AG09309 (cell line): ENCODE results near the gene SCN8A.
A peak's percentile ranks its signal among the peaks of the same experiment; 100 is the strongest.

Experiments
- DNase-seq: peaks from one replicate; pipeline ENCODE4 v3.0.0-alpha.2; 2010; ENCODE audit warnings: low read depth
- H3K4me3 ChIP-seq: 2 replicates; pipeline ENCODE4 v1.5.1; 2011; ENCODE audit warnings: mild to moderate bottlenecking, low read depth, low read length, moderate library complexity; ENCODE audit not compliant: control insufficient read depth
- TF ChIP-seq, protein P1 (sequence below): IDR thresholded peaks from 2 replicates; pipeline ENCODE4 v1.5.1; 2011; ENCODE audit warnings: mild to moderate bottlenecking, low read depth, low read length, inconsistent platforms; ENCODE audit not compliant: insufficient read depth, control insufficient read depth; ENCODE audit errors: missing control alignments

Gene SCN8A

DNA sequence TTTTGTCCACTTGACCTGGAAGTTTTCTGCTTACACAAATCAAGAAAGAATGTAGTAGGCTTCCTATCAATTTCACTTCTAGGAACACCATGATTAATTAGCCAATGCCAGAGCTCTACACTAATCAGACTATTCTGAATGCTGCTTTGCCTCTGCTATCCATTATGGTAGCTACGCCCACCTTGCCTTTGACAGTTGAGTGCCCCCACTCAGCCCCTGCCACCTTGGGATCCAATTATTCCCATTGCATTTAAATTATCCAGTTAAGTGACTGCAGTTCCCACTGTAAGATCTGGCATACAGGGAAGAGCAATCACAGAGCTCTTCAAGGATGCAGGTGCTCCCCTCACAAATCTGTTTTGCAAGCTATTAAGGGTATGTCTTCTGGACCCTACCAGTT lies 210.0 kb downstream of the SCN8A start:
- no peak for DNase-seq
- TF ChIP-seq, protein P1, sequence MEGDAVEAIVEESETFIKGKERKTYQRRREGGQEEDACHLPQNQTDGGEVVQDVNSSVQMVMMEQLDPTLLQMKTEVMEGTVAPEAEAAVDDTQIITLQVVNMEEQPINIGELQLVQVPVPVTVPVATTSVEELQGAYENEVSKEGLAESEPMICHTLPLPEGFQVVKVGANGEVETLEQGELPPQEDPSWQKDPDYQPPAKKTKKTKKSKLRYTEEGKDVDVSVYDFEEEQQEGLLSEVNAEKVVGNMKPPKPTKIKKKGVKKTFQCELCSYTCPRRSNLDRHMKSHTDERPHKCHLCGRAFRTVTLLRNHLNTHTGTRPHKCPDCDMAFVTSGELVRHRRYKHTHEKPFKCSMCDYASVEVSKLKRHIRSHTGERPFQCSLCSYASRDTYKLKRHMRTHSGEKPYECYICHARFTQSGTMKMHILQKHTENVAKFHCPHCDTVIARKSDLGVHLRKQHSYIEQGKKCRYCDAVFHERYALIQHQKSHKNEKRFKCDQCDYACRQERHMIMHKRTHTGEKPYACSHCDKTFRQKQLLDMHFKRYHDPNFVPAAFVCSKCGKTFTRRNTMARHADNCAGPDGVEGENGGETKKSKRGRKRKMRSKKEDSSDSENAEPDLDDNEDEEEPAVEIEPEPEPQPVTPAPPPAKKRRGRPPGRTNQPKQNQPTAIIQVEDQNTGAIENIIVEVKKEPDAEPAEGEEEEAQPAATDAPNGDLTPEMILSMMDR, result no peak
- no peak overlapping the region for H3K4me3 ChIP-seq

- TF ChIP-seq, protein P1, result no peak
- no peak for DNase-seq
- H3K4me3 ChIP-seq, result no peak overlapping the region
Observed at GRCh38 chr12:51806896-51807295, 215.9 kb downstream of the SCN8A start.

DNA sequence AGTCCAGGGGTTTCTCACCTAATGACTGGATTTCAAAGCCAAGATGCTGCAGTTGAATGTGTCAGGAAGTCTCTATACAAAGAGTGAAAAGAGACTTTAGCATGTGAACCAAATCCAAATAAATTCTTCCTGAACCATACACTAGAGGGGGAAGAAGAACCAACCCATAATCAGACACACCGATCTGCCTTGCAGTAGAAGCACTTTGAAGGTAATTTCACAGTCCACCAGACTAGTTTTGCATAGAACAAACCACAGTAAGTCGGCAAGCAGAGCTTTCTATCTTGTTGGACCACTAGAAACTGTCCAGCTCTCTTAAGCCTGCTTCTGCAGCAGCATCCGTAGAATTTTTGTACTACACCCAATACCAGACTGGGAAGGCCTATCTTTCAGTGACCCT lies 218.2 kb downstream of the SCN8A start:
- TF ChIP-seq, protein P1, result no peak
- no peak overlapping the region for H3K4me3 ChIP-seq
- no peak for DNase-seq

GRCh38 chr12:51811203-51812202 lies 220.5 kb downstream of the SCN8A start:
- no peak for DNase-seq

GRCh38 chr12:51812871-51813270 lies 221.8 kb downstream of the SCN8A start:
- TF ChIP-seq, protein P1, result no peak
- no peak for DNase-seq
- no peak overlapping the region for H3K4me3 ChIP-seq

More at GRCh38 chr12:51811203-51812202, 220.5 kb downstream of the SCN8A start:
- TF ChIP-seq, protein P1, result no peak
- no peak overlapping the region for H3K4me3 ChIP-seq

DNA sequence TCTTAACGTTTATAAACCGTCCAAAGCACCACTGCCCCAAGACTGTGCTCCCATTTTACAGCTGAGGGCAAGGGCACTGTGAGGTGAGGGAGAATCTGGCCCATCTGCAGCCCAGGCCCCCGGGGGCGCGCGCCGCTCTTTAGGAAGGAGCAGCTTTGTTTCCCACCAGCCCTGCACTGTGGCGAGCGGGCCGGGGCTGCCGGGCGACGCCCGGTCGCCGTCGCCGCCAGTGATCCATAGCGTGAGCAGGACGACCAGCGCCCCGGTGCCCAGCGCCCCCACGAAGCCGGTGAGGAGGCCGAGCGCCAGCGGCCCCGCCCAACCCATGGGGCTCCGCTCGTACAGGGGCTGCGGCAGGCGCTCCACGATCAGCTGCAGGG lies 222.9 kb downstream of the SCN8A start:
- peak overlapping the region; percentile 11 for H3K4me3 ChIP-seq

More for the DNA sequence above, 222.9 kb downstream of the SCN8A start:
- no peak for DNase-seq
- TF ChIP-seq, protein P1, result no peak
